ENCODE results near the gene SMTN.

Gene SMTN

DNA sequence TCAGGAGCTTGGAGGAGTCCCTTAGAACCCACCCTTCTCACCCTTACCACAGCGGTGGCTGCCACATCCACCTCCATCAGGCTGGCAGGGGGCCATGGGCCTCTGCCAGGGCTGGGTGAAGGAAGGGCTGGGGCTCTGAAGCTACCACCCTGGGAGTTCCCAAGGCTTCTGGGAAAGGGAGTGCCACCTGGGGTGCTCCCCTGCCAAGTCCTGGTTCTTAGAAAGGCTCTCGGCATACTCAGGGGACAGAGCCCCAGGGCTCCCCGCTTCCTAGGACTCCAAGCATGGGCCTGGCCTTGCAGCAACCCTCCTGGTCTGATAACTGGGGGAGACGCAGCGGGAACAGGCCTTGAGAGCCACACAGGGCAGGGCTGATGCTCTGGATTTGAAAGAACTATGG is 59.6 kb downstream of the SMTN start:
- TF ChIP-seq, protein P1, sequence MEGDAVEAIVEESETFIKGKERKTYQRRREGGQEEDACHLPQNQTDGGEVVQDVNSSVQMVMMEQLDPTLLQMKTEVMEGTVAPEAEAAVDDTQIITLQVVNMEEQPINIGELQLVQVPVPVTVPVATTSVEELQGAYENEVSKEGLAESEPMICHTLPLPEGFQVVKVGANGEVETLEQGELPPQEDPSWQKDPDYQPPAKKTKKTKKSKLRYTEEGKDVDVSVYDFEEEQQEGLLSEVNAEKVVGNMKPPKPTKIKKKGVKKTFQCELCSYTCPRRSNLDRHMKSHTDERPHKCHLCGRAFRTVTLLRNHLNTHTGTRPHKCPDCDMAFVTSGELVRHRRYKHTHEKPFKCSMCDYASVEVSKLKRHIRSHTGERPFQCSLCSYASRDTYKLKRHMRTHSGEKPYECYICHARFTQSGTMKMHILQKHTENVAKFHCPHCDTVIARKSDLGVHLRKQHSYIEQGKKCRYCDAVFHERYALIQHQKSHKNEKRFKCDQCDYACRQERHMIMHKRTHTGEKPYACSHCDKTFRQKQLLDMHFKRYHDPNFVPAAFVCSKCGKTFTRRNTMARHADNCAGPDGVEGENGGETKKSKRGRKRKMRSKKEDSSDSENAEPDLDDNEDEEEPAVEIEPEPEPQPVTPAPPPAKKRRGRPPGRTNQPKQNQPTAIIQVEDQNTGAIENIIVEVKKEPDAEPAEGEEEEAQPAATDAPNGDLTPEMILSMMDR (IDR thresholded peaks at IDR 0.05; ENCODE audit: borderline replicate concordance, control extremely low read depth, extremely low read depth, insufficient read depth, missing control alignments) = no peak
- peak; percentile 27 for DNase-seq (ENCODE audit: low spot score)
- in situ Hi-C loops (cut with MboI; ENCODE audit: low sequenced_read_pairs, unreplicated experiment) = no loop called here

- in situ Hi-C loops (cut with MboI; ENCODE audit: low sequenced_read_pairs, unreplicated experiment) = no loop called here
- DNase-seq (ENCODE audit: low spot score) = no peak
- TF ChIP-seq, protein P1 (IDR thresholded peaks at IDR 0.05; ENCODE audit: borderline replicate concordance, control extremely low read depth, extremely low read depth, insufficient read depth, missing control alignments) = no peak
Measured at GRCh38 chr22:31141551-31141950, 60.4 kb downstream of the SMTN start.

DNA sequence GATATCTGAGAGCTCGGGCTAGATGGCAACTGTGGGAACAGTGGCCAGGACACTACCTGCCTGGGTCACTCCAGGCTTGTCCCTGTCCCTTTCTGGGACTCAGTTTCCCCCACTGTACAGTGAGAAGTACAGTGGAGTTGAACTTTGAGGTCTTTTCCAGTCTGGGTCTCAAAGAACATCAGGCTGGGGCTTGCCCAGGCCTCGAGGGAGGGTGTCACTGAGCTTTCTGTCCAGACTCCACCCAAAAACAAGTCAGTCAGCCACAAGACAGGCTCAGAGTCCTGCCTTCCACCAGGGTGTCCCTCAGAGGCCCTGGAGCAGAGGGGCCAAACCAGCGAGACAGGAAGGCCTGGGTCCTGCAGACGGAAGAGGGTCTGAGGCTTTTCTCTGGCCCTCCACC is 61.2 kb downstream of the SMTN start:
- DNase-seq (ENCODE audit: low spot score) = no peak
- in situ Hi-C loops (cut with MboI; ENCODE audit: low sequenced_read_pairs, unreplicated experiment) = no loop called here
- TF ChIP-seq, protein P1 (IDR thresholded peaks at IDR 0.05; ENCODE audit: borderline replicate concordance, control extremely low read depth, extremely low read depth, insufficient read depth, missing control alignments) = no peak

- peak; percentile 17 for DNase-seq (ENCODE audit: low spot score)
- TF ChIP-seq, protein P1 (IDR thresholded peaks at IDR 0.05; ENCODE audit: borderline replicate concordance, control extremely low read depth, extremely low read depth, insufficient read depth, missing control alignments) = no peak
- in situ Hi-C loops (cut with MboI; ENCODE audit: low sequenced_read_pairs, unreplicated experiment) = no loop called here
Measured at GRCh38 chr22:31143038-31143437, 61.9 kb downstream of the SMTN start.

- TF ChIP-seq, protein P1 (IDR thresholded peaks at IDR 0.05; ENCODE audit: borderline replicate concordance, control extremely low read depth, extremely low read depth, insufficient read depth, missing control alignments) = no peak
- DNase-seq (ENCODE audit: low spot score) = no peak
- in situ Hi-C loops (cut with MboI; ENCODE audit: low sequenced_read_pairs, unreplicated experiment) = no loop called here
Measured at GRCh38 chr22:31143537-31143936, 62.4 kb downstream of the SMTN start.

DNA sequence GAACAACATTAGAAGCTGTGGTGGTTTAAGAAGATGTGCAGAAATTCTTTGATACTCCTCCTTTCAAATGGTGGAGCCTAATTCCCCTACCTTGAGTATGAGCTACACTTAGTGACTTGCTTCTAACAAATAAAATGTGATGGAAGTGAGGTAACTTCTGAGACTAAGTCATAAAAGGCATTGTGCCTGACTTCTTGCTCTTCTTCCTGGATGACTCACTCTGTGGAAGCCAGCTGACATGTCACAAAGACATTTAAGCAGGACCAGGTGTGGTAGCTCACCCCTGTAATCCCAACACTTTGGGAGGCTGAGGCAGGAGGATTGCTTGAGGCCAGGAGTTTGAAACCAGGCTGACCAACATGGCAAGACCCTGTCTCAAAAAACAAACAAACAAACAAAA is 63.1 kb downstream of the SMTN start:
- in situ Hi-C loops (cut with MboI; ENCODE audit: low sequenced_read_pairs, unreplicated experiment) = no loop called here
- peak; percentile 23 for DNase-seq (ENCODE audit: low spot score)

More for the DNA sequence above, 63.1 kb downstream of the SMTN start:
- TF ChIP-seq, protein P1 (IDR thresholded peaks at IDR 0.05; ENCODE audit: borderline replicate concordance, control extremely low read depth, extremely low read depth, insufficient read depth, missing control alignments) = no peak

Measured in GM13976 (cell line).